Ecto neural progenitor cell (in vitro differentiated cells): ENCODE data around the gene TUBB3.
"Not testable (repeated sequence)": the region's sequence is repeated elsewhere in the genome, so short reads cannot be mapped to it uniquely, and the experiment has no call there.

Experiments used
- DNase-seq: peaks from one replicate; pipeline ENCODE4 v3.0.0-alpha.2; 2018; ENCODE audit warnings: low spot score

The TUBB3 gene

GRCh38 chr16:89902980-89903379 lies 20.2 kb upstream of the TUBB3 start:
- DNase-seq: no peak

GRCh38 chr16:89903908-89904515 lies 19.1 kb upstream of the TUBB3 start:
- no peak for DNase-seq

GRCh38 chr16:89904606-89905510 lies 18.3 kb upstream of the TUBB3 start:
- no peak for DNase-seq

DNA sequence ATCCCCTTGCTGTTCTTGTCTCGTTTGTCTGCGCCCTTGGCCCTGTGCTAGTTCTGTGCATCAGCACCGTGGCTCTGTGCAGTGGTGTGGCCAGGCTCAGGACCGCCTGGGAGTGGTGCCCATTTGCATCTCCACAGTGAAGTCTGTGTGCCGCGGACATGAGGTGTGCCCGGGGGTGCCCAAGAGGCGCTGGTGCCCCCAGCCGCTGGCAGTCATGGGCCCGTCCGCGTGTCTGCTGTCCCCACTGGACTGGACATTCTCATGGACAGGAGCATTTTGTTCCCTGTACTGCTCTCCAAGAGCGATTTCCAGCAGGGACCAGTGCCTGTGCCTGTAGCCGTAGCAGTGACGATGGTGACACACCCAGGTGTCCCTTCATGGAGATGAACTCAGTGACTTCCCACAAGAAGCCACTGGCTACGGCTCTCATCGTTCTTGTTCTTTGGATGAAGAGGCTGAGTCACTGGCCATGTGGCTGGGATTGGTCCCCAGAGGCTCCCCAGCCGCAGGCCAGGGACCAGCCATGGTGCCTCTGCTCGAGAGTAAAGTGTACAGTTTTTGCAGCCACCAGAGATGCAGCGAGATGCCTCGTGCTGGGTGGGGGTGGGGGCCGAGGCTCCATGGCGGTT lies 17.5 kb upstream of the TUBB3 start:
- no peak for DNase-seq

GRCh38 chr16:89906140-89907025 lies 16.8 kb upstream of the TUBB3 start:
- DNase-seq: no peak

- no peak for DNase-seq
Measured at GRCh38 chr16:89907055-89907814, 15.9 kb upstream of the TUBB3 start.

DNA sequence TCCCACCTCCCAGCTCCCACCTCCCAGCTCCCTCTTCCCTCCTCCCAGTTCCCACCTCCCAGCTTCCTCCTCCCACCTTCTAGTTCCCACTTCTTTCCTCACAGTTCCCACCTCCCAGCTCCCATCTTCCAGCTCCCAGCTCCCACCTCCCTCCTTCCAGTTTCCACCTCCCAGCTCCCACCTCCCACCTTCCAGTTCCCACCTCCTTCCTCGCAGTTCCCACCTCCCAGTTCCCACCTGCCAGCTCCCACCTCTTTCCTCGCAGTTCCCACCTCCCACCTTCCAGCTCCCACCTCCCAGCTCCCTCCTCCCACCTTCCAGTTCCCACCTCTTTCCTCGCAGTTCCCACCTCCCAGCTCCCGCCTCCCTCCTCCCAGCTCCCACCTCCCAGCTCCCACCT lies 14.9 kb upstream of the TUBB3 start:
- DNase-seq: no peak

- peak; percentile 84 for DNase-seq
Measured at GRCh38 chr16:89909777-89910716, 13.1 kb upstream of the TUBB3 start.

- no peak for DNase-seq
Measured at GRCh38 chr16:89910717-89911354, 12.3 kb upstream of the TUBB3 start.

DNA sequence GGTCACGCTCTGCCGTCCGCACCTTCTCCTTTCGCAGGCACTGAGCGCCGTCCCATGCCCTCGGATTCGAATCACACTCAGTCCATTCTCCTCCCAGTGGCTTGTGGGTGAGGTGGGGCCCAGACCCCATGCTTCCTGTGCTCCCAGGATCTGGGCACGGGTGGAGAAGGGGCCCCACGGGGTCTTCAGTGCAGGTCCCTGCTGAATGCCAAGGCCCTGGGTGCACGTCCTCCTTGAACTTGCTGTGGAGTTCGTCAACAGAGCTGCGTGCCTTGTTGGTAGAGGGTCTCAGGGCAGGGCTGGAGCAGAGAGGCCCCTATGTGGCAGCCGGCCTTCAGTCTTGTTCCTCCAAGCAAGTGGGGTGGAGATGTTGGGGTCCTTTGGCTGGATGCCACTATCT lies 11.8 kb upstream of the TUBB3 start:
- DNase-seq: no peak

- DNase-seq: no peak
Measured at GRCh38 chr16:89912143-89912542, 11.0 kb upstream of the TUBB3 start.

DNA sequence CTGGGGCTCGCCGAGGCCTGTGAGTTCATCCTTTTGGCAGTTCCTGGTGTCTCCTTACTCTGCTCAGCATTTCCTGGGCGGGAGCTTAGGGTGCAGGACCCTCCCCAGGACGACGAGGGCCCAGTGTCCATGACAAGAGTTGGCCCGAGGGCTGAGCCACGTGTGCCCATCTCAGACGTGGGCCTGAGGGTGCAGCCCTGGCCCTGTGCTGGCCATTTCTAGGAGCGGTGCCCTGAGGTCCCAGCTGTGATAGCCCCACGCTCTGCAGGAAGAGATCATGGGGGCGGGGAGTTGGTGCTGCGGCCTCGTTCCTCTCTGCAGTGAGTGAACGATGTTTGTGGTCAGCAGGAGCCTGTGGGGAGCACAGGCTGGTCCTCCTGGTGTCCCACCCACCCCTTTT lies 10.5 kb upstream of the TUBB3 start:
- no peak for DNase-seq

- DNase-seq: no peak
Measured at GRCh38 chr16:89913408-89914387, 9.4 kb upstream of the TUBB3 start.

- DNase-seq: not testable (repeated sequence)
Measured at GRCh38 chr16:89914642-89915285, 8.4 kb upstream of the TUBB3 start.

GRCh38 chr16:89915303-89916232 lies 7.6 kb upstream of the TUBB3 start:
- DNase-seq: no peak

DNA sequence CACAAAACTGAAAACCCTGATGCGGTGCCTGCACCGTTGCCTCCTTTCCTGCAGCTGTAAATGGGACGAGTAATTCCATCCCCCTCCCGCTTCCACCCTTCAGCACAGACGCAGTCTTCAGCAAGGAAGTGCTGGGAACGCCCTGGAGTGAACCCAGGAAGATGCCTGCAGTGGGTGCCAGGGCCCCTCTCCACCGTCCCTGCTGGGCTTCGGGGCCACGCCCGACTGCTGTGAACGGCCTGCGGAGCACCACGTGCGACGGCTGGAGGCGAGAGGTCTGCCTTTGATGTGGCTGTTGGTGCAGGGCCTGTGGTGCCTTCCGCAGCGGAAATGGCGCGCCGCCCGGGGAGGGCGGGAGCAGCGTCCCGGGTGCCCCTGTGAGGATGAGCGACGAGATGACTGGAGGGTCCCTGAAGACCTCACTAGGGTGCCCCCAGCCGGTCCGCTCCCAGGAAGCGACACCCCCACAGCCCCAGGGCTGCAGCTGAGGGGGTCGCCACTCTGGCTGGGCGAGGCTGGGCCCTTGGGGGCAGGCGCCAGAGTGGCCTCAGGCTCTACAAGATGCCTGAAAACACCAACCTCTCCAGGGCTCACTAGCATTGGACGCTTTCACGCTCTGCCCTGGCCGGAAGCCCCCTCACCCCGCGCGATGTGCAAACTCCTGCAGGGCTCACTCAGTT lies 5.2 kb upstream of the TUBB3 start:
- peak; percentile 77 for DNase-seq
